ENCODE results near the gene NEBL.

- TF ChIP-seq GATA3 (IDR thresholded peaks at IDR 0.05; ENCODE audit: low read depth, low read length), result no peak
- TF ChIP-seq GATA2 (IDR thresholded peaks at IDR 0.05; ENCODE audit: low read depth, low read length), result no peak
Measured at GRCh38 chr10:20932606-20933126, 35.6 kb upstream of the NEBL start.
